ENCODE results near the gene KSR1. TPM values are rescaled to one million over a fixed set of nuclear protein-coding genes. Genes with fewer than 3 reads are reported as not detected.
A peak's percentile ranks its signal among the peaks of the same experiment; 100 is the strongest.

The KSR1 gene
- total and polyA plus RNA-seq, 9 of the 15 experiments (the other 6 are each of a cell fraction or from before 2014, with no cell fraction given): 1.4 to 51.7 (median 18.4) TPM

DNA sequence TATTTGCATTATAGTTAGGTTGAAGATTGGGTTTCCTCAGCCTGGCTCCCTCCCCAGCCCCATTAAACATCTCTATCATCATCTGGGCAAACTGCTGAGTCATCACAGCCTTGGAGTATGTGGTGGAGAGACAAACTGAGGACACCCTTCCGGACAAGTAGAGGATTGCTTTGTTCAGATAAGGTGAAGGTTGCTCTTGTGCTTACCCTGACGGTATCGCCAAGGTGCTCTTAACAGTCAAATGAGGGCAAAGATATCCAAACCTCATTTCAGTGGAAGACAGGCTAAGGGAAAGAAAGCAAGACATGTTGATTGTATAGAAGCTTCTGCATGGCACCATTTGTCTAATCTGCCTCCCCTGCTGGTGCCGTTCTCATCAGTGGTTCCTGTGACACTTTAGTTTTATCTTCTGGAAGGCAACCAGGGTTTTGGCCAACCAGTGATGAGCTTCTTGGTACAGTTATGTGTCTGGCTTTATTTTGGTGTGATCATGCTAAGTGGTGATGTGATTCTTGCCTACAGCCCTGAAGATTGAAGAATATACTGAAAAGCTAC, 117.8 kb downstream of the KSR1 start (continued):
- TF ChIP-seq IRF2 (CRISPR knock-in tag; IDR thresholded peaks at IDR 0.05) (no peak), SIX5 (IDR thresholded peaks at IDR 0.05; ENCODE audit: borderline replicate concordance in 1 of 2, insufficient read depth in 1 of 2, low read depth in 1 of 2, low read length in 2 of 2) (no peak), CBX3 (IDR thresholded peaks at IDR 0.05; ENCODE audit: borderline replicate concordance in 1 of 2, low read length in 2 of 2) (peak in 1 of 2 experiments; percentile 81; a peak in 2 of 3 replicates), AFF1 (IDR thresholded peaks at IDR 0.05; ENCODE audit: low read depth in 1 of 2, partially characterized antibody in 2 of 2) (peak; percentile 54 to 72), TSC22D4 (tag; IDR thresholded peaks at IDR 0.05) (no peak), GABPA (tag; conservative IDR thresholded peaks at IDR 0.05; ENCODE audit: low read depth) (no peak; the same call in 1 of the 2 replicates), POLR2A (conservative IDR thresholded peaks at IDR 0.05) (peak; percentile 83), NKRF (IDR thresholded peaks at IDR 0.05; ENCODE audit: borderline replicate concordance) (0 out of 2 replicates have a peak, but pooled peaks have one; percentile 27), EGR1 (conservative IDR thresholded peaks at IDR 0.05) (no peak), ZNF184 (CRISPR knock-in tag; IDR thresholded peaks at IDR 0.05) (no peak), NBN (IDR thresholded peaks at IDR 0.05; ENCODE audit: low read depth) (peak; percentile 91; the same call in 1 of the 2 replicates), ZNF785 (CRISPR knock-in tag; IDR thresholded peaks at IDR 0.05) (no peak), E2F4 (CRISPR knock-in tag; IDR thresholded peaks at IDR 0.05; ENCODE audit: low read depth) (no peak), RUNX1 (IDR thresholded peaks at IDR 0.05; ENCODE audit: low read depth) (no peak), IFI16 (CRISPR knock-in tag; IDR thresholded peaks at IDR 0.05) (no peak), PCBP2 (IDR thresholded peaks at IDR 0.05; ENCODE audit: low read depth, low read length, poor library complexity, severe bottlenecking) (no peak), MAFK (IDR thresholded peaks at IDR 0.05; ENCODE audit: low read length) (peak; percentile 100), TAF7 (tag; IDR thresholded peaks at IDR 0.05) (peak; percentile 8; the same call in 1 of the 2 replicates), DIDO1 (tag; IDR thresholded peaks at IDR 0.05; ENCODE audit: low read depth) (no peak; the same call in 1 of the 2 replicates)
- TF ChIP-seq, protein P1, sequence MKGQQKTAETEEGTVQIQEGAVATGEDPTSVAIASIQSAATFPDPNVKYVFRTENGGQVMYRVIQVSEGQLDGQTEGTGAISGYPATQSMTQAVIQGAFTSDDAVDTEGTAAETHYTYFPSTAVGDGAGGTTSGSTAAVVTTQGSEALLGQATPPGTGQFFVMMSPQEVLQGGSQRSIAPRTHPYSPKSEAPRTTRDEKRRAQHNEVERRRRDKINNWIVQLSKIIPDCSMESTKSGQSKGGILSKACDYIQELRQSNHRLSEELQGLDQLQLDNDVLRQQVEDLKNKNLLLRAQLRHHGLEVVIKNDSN (CRISPR knock-in tag; IDR thresholded peaks at IDR 0.05): no peak
